Stimulated activated CD8-positive, alpha-beta memory T cell treated with anti-CD3 and anti-CD28 coated beads, Interleukin-12 subunit alpha, Interleukin-12 subunit beta, amount 100 ng/mL, for 24 hours (primary cell): ENCODE measurements around the gene PCDHA9.

Experiments used
- DNase-seq: peaks from one replicate; pipeline ENCODE4 v3.0.0-alpha.2; 2020; ENCODE audit errors: extremely low read depth

The PCDHA9 gene

DNA sequence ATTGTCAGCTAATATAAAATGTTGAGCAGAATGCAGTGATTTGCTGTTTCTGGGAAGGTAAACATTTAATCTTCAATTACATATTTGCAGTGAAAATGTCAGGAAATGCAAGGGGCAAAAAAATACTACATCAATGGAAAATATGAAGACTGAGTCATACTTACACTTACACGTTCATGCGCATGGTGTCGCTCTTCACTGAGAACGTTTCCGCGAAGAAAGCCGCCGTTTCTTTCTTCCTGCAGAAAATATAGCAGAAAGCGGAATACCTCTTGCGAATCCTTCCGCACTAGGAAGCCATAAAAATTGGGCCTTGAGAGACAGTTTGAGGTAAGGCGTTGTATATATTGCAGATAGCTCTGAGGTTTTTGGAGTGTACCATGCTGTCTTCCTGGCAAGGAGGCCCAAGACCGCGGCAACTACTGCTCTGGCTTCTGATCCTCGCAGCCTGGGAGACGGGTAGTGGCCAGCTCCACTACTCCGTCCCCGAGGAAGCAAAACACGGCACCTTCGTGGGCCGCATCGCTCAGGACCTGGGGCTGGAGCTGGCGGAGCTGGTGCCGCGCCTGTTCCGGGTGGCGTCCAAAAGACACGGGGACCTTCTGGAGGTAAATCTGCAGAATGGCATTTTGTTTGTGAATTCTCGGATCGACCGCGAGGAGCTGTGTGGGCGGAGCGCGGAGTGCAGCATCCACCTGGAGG is 33.9 kb downstream of the PCDHA9 start, which contains the start of gene PCDHA13:
TSS of gene PCDHA13 (plus strand) at position 236 of the 702 bp plus-strand sequence. CDS start at position 381, 145 bp downstream.
- no peak for DNase-seq

DNA sequence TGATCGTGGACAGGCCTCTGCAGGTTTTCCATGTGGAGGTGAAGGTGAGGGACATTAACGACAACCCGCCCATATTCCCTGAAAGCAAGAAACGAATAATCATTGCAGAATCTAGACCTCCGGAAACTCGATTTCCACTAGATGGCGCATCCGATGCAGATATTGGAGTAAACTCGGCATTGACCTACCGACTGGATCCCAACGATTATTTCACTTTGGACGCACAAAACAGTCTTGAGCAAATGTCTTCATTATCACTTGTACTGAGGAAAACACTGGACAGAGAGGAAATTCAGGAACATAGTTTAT is 34.4 kb downstream of the PCDHA9 start:
- no peak for DNase-seq

DNA sequence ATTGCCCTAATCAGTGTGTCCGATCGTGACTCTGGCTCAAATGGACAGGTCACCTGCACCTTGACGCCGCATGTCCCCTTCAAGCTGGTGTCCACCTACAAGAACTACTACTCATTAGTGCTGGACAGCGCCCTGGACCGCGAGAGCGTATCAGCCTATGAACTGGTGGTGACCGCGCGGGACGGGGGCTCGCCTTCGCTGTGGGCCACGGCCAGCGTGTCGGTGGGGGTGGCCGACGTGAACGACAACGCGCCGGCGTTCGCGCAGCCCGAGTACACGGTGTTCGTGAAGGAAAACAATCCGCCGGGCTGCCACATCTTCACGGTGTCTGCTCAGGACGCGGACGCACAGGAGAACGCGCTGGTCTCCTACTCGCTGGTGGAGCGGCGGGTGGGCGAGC is 35.2 kb downstream of the PCDHA9 start:
- no peak for DNase-seq

DNA sequence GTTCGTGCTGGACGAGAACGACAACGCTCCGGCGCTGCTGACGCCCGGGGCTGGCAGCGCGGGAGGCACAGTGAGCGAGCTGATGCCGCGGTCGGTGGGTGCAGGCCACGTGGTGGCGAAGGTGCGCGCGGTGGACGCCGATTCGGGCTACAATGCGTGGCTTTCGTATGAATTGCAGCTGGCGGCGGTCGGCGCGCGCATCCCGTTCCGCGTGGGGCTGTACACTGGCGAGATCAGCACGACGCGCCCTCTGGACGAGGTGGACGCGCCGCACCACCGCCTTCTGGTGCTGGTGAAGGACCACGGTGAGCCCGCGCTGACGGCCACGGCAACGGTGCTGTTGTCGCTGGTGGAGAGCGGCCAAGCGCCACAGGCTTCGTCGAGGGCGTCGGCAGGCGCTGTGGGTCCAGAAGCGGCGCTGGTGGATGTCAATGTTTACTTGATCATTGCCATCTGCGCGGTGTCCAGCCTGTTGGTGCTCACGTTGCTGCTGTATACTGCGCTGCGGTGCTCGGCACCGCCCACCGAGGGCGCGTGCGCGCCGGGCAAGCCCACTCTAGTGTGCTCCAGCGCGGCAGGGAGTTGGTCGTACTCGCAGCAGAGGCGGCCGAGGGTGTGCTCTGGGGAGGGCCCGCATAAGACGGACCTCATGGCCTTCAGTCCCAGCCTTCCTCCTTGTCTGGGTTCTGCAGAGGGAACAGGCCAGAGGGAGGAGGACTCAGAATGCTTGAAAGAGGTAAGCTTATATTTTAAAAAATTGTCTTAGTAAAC is 35.9 kb downstream of the PCDHA9 start:
- DNase-seq, result no peak
